GM19351 (cell line): ENCODE data around the gene HMX1.

Source experiments
- ATAC-seq: cut with Tn5 transposase; IDR thresholded peaks from one replicate; pipeline ENCODE4 v1.9.1; 2021; ENCODE audit warnings: mild to moderate bottlenecking, moderate library complexity; ENCODE audit not compliant: unreplicated experiment

The HMX1 gene

DNA sequence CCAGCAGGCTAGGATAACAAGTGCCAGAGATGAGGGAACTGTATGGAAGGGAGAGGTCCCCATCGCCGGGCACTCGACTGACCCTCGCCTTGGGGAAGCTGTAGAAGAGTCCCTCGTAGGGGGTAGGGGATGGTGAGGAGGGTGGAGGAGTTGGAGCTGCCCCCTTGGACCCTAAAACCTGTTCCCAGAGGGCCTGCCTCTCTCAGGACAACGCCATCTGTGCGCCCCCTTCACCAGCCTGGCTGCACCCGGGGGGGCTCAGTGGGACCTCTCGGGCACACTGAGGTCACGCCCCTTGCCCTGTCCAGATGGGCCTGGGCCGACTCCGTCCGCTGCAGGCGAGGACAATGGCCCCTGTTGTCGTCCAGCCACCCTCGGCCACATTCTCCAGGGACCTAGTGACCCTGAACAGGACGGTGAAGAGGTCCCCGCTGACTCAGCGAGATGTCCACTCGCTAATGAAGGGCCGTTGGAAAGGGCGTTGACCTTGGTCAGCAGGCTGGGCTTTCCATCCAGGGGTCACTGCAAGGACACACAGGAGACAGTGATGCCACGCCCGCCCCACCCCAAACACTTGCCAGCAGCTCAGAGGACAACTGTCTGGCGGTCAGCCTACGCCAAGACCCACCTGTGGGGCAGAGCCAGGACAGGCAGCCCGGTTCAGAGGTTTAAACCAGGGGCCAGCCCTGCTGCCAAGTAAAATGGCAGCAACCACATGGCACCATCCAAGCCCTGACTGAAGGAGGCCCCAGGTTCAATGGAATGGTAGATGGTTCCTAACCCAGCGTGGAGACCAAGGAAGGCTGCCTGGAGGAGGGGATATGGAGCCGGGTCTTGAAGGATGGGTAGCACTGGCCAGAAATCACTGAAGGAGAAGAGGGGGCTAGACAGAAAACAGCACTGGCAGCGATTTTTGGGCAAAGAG, 51.2 kb downstream of the HMX1 start:
- ATAC-seq = no peak

DNA sequence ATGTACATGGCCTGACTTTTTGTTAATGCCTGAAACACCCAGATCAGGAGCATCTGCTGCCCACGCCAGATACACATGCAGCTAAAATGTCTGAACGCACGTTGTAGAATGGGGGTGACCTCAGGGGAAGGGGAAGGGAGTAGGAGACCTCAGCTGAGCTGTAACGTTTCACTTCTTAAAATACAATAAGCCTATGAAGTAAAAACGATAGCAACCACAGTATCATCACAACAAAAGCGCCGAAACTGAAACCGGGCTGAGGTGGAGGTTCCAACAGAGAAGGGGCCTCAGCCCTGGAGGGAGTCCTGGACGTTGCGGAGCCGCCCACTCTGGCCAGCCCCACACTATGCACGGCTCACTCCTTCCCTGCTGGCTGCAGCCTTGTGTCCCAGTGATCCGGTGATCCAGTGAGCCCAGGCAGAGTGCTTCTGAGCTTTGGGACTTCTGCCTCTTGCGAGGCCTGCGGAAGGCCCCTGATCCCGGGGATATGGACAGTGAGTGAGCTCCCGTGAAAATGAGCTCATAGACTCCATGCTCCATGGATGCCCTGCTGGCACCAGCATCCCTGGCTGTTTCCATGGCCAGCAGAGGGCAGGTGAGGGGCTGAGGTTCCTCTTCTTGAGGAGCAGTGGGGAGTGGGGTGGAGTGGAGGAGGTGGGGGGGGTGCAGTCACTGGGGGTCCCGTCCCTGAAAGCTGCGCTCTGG, 52.0 kb downstream of the HMX1 start:
- ATAC-seq = no peak

DNA sequence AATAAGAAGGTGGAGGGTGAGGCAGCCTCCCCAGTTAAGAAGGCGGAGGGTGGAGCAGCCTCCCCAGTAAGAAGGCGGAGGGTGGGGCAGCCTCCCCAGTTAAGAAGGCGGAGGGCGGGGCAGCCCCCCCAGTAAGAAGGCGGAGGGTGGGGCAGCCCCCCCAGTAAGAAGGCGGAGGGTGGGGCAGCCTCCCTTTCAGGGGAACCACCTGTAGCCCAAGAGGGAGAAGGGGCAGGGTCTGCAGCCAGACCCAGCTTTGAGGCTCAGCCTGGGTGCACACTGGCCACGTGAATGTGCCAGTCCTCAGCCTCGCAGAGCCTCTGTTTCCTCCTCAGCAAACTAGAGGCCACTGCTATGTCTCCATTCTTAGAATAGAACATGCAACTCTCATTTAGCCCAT, 52.6 kb downstream of the HMX1 start:
- no peak for ATAC-seq

DNA sequence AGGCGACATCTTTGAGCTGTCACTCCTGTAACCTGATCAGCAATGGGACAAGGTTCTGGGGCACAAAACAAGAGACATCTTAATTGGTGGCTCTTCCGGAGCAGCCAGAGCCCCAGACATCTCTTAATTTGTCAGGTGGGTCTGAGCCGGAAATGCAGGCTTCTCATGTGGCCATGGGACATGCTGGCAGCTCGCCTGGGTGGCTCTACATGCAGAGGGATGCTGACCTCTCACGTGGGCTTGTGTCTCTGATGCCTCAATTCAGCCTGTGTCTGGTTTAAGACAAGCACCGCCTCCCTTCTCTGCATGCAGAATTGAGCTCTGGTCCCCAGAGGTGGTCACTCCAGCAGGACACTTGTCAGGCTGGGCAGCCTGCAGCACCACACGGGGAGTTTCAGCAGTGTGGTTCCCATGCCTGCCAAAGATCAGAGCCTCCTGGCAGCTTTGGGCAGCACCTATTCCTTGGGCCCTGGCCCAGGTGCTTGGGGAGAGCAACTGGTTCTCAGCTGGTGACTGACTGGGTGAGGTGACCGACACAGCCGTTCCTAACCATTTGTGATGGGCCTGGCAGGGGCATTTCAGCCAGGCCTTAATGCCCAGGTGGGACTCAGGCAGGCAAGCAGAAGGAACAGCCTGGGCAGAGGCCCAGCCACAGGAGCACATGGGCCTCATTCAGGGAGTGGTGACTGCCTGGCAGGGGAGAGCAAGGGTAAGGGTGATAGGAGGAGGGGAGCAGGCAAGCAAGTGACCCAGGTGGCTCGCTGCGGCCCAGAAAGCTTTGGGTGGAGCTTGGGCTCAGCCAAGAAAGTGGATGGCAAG, 53.4 kb downstream of the HMX1 start:
- no peak for ATAC-seq

DNA sequence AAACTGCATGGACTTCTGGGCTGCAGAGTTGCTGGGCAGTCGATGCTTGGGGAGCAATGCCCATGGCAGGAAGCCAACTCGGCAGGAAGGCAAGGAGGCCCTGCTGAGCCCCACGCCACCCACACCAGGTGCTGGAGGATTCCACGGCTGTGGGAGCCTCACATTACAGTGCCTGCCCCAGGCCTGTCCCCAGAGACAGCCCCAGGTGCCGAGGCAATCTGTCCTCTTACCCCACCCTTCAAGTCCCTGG, 53.9 kb downstream of the HMX1 start:
- no peak for ATAC-seq

DNA sequence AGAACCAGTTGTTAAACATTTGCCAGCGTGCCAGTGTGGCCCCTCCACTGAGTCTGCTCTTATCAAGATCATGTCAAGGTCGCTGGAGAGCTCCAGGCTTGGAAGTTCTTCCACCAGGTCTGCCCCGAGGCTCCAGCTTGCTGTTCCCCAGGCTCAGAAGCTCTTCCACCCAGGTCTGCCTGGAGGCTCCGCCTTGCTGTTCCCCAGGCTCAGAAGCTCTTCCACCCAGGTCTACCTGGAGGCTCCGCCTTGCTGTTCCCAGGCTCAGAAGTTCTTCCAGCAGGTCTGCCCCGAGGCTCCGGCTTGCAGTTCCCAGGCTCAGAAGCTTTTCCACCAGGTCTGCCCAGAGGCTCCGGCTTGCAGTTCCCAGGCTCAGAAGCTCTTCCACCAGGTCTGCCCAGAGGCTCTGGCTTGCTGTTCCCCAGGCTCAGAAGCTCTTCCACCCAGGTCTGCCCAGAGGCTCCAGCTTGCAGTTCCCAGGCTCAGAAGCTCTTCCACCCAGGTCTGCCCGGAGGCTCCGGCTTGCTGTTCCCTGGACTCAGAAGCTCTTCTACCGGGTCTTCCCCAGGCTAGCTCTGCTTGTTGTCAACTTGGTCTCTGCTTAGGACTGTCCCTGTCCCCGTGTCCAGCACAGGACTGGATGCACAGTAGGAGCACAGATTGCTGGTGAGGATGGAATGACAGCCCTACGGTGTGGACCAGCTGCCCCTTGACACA, 54.4 kb downstream of the HMX1 start:
- ATAC-seq = no peak
